DMS153 (cell line): ENCODE data around the gene KREMEN2.
"Not testable (repeated sequence)": the region's sequence is repeated elsewhere in the genome, so short reads cannot be mapped to it uniquely, and the experiment has no call there.

Experiments used
- DNase-seq: peaks from one replicate; lab custom pipeline; 2025; lab: John Stamatoyannopoulos, UW

Gene KREMEN2, protein sequence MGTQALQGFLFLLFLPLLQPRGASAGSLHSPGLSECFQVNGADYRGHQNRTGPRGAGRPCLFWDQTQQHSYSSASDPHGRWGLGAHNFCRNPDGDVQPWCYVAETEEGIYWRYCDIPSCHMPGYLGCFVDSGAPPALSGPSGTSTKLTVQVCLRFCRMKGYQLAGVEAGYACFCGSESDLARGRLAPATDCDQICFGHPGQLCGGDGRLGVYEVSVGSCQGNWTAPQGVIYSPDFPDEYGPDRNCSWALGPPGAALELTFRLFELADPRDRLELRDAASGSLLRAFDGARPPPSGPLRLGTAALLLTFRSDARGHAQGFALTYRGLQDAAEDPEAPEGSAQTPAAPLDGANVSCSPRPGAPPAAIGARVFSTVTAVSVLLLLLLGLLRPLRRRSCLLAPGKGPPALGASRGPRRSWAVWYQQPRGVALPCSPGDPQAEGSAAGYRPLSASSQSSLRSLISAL

DNA sequence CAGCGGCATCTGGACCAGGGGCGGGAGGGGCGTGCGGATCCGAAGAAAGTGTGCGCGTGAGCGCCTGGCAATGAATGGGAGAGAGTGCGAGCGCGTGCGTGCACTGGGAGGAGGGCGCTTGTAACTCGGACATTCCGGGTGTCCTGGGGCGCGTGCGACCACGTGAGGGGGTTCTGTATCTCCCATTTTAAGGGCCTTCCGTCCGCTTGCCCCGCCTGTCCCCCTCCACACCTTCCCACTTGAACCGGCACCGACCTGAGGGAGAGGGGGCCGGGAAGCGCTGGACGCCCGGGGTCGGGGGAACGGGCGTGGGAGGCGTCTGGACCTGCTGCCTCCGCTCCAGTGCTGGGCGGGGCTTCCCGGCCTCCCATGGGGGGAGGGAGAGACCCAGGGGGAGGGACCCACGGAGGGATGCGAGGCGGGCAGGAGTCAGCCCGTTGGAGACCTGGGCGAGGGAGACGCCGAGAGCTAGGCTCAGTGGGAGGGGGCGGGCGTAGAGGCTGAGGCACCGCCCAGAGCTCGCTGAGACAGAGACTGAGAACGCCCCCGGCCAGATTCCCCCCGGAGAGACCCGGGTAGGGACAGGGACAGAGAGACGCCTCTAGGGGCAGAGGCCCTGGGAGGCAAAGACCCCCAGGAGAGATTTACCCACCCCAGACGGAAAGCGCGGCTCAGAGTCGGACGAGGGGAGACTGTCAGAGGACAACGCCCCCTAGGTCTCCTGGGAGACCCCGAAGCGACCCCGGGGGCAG lies at the start of gene KREMEN2:
KREMEN2 (plus strand) TSS at position 553 of the 752 bp plus-strand sequence. CDS start 246 bp downstream, outside the sequence.
- DNase-seq = peak; percentile 44

DNA sequence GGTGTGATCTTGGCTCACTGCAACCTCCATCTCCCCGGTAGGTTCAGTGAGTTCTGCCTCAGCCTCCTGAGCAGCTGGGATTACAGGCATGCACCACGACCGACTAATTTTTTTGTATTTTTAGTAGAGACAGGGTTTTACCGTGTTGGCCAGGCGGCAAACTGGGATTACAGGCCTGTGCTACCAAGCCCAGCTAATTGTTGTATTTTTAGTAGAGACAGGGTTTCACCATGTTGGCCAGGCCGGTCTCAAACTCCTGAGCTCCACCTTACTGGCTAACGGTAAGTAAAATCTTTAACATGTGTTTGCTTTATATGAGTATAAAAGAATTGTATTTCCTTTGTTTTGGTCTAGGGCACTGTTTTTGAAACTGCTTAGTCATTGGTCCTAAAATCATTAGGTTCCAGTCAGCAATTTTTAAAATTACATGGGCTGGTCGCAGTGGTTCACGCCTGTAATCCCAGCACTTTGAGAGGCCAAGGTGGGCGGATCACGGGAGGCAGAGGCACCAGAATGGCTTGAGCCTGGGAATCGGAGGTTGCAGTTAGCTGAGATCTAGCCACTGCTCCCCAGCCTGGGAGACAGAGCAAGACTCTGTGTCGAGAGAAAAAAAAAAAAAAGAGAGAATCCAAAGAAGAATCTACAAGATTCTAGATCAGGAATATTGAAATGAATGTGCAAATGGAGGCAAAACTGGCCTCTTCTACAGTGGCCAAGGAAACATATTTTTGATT lies 48.7 kb upstream of the KREMEN2 start:
- DNase-seq = no peak

DNA sequence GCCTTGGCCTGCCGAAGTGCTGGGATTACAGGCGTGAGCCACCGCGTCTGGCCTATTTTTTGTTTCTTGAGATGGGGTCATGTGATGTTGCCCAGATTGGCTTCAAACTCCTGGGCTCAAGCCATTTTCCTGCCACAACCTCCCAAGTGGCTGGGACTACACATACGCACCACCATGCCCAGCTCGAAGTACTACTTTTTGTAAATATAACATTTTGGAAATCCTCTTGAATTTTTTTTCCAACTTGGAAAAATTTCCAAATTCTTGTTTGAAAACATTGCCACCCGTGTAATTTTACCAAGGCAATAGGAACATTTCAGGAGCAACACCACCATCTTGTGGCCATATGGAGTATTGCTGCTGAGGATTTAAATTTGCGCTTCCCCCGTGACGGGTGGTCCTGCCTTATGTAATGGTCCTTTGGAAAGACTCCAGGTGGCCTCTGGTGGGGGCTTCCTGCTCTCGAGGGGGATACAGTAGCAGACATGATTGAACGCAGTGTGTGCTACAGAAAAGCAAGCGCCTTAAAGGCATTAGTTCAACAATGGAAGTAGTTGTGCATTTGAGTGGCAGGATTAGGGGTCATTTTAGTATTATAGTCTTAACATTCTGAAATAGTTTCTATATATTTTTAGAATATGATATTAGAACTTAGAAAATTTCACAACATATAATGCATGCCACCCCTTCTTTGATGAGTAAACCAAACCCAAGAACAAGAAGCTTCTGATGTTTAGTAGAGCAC lies 44.4 kb upstream of the KREMEN2 start:
- DNase-seq = peak; percentile 27

DNA sequence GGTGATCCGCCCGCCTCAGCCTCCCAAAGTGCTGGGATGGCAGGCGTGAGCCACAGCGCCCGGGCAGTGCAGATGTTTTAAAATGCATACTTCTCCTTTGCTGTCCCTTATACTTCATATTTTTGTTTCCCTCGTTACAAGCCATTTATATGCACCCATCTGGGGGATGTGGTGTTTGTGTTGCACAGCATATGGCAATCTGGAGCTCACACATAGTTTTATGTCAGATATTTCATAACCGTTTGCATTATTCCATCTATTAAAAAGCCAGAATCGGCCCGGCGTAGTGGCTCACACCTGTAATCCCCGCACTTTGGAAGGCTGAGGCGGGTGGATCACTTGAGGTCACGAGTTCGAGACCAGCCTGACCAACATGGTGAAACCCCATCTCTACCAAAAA lies 40.6 kb upstream of the KREMEN2 start:
- no peak for DNase-seq

DNA sequence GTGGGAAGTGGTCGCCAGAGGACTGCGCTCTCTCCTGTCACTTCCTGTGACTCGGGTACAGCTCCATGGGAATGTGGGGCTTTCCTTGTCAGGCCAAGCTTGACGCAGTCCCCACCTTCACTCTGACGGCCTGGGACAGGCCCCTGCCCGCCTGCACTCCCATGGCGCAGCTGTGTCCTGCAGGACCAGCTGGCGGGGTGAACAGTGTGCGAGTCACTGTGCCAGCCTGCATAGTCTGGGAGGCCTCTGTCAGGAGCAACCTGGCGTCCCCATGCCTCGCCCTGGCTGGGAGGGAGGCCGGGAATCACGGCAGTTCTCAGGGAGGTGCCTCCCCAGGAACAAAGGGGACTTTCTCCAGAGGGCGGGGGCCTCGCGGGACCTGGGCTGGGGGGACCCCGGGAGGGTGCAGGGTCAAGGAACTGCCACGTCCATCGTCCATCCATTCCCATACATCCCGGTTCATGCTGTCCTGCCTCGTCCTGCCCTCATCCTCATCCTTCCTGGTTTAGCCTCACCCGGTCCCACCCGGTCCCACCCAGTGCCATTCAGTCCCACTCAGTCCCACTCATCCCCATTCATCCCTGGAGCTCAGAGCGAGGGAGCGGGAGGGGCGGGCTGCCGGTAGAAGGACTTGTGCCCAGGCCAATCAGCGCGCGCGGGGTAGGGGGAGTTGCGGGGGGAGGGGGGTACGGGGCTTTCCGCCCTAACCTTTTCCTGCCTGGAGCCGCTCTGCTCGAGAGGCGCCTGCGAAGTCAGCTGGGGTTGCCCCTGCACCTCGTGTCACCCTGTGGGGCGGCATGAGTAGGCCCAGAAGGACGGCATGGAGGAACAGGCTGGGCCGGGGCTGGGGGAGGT lies 38.9 kb upstream of the KREMEN2 start:
- DNase-seq = no peak

DNA sequence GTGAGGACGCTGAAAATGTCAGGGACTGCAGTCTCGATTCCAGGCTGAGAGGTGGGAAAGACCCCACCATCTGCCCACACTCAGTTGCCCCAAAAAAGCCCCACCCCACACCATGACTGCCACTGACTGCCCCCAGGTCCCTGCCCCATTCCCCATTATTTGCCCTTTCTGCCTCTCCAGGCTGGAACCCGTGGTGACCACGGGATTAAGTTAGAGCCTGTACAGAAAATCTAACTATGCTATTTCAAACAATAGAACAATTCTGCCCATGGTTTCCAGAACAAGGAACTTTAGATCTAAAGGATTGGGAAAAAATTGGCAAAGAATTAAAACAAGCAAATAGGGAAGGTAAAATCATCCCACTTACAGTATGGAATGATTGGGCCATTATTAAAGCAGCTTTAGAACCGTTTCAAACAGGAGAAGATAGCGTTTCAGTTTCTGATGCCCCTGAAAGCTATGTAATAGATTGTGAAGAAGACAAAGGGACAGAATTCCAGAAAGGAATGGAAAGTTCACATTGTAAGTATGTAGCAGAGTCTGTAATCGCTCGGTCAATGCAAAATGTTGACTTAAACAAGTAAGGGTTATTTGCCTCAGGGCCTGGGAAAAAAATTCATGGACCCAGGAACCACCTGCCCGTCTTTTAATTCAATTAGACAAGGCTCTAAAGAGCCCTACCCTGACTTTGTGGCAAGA lies 38.0 kb upstream of the KREMEN2 start:
- no peak for DNase-seq

DNA sequence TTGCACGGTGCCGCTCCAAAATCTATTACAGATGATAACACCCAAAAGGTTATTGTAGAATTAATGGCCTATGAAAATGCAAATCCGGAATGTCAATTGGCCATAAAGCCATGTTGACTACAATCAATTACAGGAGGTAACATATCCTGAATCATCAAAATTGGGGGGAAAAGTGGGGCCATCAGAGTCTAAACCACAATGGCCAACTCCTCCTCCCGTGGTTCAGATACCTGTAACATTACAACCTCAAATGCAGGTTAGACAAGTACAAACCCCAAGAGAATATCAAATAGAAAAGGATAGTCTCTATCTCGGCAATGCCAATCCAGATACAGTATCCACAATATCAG lies 37.5 kb upstream of the KREMEN2 start:
- no peak for DNase-seq

DNA sequence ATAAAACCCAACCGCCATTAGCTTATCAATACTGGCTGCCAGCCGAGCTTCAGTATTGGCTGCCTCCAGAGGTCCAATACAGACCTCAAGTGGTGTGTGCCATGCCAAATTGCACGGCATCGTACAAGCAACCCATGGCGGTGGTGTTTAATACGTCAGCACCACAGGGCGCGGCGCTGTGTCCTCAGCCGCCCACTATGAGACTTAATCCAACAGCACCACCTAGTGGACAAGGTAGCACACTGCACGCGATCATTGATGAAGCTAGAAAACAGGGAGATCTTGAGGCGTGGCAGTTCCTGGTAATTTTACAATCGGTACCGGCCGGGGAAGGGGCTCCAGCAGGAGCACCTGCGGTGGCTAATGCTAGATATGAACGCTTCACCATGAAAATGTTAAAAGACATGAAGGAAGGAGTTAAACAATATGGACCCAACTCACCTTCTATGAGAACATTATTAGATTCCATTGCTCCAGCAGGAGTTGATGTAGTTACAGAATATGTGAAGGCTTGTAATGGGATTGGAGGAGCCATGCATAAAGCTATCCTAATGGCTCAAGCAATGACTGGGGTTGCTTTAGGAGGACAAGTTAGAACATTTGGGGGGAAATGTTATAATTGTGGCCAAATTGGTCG lies 36.9 kb upstream of the KREMEN2 start:
- DNase-seq = peak; percentile 79

DNA sequence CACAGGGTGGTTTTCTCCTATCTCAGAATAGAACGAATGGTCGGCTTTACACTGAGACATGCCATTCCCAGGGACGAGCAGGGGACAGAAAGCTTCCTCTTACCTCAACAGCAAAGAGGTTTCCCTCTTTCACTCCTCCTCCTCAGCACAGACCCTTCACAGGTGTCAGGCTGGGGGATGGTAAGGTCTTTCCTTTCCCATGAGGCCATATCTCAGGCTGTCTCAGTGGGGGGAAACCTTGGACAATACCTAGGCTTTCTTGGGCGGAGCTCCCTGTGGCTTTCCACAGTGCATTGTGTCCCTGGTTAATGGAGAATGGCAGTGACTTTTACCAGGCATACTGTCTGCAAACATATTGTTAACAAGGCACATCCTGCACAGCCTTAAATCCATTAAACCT lies 35.9 kb upstream of the KREMEN2 start:
- DNase-seq = not testable (repeated sequence)

DNA sequence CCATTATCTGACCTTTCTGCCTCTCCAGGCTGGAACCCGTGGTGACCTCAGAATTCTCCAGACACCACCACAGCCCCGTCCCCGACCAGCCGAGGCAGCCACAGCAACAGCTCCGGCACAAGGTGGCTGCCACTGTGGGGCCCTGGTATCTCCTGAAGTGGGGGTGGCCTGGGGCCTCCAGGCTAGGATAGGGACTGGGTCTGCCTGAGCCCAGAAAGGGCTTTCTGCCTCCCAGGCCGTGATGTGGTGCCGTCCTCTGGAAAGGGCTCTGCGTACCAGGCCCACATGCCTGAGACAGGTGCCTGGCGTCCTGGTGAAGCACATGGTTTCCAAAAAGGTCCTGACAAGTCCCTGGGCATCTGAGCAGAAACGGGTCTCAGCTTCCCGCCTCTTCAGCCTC lies 35.3 kb upstream of the KREMEN2 start:
- no peak for DNase-seq

DNA sequence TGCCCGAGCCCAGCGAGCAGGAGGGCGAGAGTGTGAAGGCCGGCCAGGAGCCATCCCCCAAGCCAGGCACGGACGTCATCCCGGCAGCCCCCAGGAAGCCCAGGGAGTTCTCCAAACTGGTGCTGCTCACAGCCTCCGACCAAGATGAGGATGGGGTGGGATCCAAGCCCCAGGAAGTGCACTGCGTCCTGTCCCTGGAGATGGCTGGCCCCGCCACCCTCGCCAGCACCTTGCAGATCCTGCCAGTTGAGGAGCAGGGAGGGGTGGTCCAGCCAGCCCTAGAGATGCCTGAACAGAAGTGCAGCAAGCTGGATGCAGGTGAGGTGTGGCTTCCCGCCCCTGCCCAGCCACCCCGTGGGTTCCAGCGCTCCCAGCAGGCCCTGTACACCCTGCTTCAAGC lies 34.4 kb upstream of the KREMEN2 start:
- DNase-seq = no peak

DNA sequence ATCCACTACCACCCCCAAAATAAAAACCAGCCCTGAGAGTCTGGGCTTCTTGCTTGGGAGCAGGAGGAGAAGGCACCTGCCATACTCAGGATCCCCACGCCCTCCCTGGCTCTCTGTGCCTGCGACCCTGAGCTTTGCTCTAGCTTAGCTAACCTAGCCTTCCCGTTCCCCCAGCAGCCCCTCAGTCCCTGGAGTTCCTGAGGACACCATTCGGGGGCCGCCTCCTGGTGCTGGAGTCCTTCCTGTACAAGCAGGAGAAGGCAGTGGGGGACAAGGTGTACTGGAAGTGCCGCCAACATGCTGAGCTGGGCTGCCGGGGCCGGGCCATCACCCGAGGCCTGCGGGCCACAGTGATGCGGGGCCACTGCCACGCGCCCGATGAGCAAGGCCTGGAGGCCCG lies 33.8 kb upstream of the KREMEN2 start:
- DNase-seq = no peak

DNA sequence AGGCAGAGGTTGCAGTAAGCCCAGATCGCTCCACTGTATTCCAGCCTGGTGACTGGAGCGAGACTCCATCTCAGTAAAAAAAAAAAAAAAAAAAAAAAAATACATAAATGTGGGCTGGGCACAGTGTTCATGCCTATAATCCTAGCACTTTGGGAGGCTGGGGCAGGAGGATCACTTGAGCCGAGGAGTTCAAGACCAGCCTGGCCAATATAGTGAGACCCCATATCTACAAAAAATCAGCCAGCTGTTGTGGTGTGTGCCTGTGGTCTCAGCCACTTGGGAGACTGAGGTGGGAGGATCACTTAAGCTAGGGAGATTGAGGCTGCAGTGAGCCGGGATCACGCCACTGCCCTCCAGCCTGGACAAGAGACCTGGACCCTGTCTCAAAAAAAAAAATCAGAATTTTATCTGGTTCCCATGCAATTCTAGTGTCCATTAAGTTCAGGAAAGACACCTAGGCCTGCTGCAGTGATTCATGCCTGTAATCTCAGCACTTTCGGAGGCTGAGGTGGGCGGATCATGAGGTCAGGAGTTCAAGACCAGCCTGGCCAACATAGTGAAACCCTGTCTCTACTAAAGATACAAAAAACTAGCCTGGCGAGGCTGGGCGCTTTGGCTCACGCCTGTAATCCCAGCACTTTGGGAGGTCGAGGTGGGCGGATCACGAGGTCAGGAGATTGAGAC lies 32.7 kb upstream of the KREMEN2 start:
- not testable (repeated sequence) for DNase-seq

DNA sequence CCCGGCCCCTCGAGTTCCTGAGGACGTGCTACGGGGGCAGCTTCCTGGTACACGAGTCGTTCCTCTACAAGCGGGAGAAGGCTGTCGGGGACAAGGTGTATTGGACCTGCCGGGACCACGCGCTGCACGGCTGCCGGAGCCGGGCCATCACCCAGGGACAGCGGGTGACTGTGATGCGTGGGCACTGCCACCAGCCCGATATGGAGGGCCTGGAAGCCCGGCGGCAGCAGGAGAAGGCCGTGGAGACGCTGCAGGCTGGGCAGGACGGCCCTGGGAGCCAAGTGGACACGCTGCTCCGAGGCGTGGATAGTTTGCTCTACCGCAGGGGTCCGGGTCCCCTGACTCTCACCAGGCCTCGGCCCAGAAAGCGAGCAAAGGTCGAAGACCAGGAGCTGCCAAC lies 30.9 kb upstream of the KREMEN2 start:
- DNase-seq = no peak

DNA sequence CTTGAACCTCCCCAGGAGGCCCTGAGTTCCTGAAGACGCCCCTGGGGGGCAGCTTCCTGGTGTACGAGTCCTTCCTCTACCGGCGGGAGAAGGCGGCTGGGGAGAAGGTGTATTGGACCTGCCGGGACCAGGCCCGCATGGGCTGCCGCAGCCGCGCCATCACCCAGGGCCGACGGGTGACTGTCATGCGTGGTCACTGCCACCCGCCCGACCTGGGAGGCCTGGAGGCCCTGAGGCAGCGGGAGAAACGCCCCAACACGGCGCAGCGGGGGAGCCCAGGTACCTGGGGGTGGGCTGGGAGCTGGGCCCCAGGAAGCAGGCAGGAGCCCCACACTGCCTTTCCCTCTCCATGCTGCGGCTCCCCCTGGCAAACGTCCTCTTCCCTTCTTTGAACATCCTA lies 30.4 kb upstream of the KREMEN2 start:
- no peak for DNase-seq

DNA sequence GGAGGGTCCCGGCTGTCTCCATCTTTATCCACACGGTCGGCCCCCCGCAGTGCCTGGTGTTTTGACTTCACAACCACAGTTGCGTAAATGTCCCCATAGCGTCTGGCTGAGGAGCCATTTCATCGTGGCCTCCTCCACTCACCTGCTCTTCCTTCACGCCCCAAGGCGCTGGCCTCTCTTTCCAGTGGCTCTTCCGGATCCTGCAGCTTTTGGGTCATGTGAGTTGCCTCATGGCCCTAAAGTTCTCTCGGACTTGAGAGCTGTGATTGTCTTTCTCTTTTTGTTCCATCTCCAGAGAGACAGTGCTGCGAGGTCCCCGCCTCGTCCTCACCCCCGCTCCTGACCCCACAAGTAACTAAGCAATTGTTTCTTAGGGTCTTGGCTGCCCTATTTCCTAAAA lies 29.6 kb upstream of the KREMEN2 start:
- no peak for DNase-seq

DNA sequence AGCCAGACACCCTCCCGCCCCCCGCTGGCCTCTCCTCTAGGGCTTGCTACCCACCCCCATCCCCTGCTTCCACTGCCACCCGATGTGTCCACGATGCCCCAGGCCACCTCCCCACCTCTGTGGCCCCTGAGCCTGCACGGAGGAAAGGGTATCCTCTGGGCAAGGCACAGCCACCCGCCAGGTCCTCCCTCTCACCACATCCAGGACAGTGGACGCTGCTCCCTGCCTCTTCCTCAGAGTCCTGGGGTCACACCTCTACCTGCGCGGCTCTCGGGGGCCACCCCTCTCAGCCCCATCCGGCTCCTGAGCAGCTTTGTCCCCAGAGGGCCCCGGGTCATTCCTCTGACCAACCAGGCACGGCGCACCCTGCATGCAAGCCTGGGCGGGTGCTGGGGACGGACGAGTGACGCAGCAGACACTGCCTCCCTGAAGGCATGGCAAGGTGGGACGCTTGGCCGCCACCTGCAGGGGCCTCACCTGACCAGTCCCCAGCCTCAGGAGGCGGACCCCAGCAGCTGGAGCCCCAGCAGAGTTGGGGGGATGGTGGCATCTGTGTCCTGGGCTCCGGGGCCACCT lies 27.6 kb upstream of the KREMEN2 start:
- DNase-seq = no peak

DNA sequence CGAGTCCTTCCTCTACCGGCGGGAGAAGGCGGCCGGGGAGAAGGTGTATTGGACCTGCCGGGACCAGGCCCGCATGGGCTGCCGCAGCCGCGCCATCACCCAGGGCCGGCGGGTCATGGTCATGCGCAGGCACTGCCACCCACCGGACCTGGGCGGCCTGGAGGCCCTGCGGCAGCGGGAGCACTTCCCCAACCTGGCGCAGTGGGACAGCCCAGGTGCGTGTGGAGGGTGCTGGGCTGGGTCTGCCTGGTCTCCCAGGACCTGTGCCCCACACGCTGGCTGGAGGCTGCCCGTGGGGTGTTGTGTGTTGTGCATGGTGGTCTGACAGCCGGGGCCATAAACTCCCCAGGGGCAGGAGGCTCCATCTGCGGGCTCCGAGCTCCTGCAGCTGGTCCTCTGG lies 26.9 kb upstream of the KREMEN2 start:
- DNase-seq = no peak

DNA sequence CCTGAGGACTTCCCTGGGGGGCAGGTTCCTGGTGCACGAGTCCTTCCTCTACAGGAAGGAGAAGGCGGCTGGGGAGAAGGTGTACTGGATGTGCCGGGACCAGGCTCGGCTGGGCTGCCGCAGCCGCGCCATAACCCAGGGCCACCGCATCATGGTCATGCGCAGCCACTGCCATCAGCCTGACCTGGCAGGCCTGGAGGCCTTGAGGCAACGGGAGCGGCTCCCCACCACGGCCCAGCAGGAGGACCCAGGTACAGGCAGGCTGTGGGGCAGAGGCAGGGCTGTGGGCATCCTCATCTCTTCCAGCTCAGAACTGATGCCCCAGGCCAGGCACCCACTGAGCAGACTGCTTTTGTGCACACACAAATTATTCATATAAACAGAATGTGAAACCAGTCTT lies 25.9 kb upstream of the KREMEN2 start:
- no peak for DNase-seq
